HepG2 (cell line): Measurements from ENCODE around the gene SBK2. TPM values are rescaled to one million over a fixed set of nuclear protein-coding genes. Genes with fewer than 3 reads are reported as not detected.
A peak's percentile ranks its signal among the peaks of the same experiment; 100 is the strongest.

Experiments used
- ATAC-seq: fragments of 200-7000 bp; cut with Tn5 transposase; 3 replicates; pipeline ENCODE4 v1.9.1; 2020; ENCODE audit warnings: mild to moderate bottlenecking, moderate library complexity
- BruUV-seq: library from RNA; stranded (reverse); fragments of 400-500 nt; replicated peaks from 2 replicates; lab custom pipeline; 2021; lab: Mats Ljungman, UMichigan
- CTCF ChIA-PET: fragments of 300-600 bp; formaldehyde crosslinking; extraction: SDS; loops from one replicate; lab custom pipeline; 2021; ENCODE audit warnings: low total read pairs, inconsistent platforms, low intra/inter-chr PET ratio; lab: Yijun Ruan, JAX
- POLR2A ChIA-PET: fragments of 350-600 bp; sonication (Branson Sonifier 250); formaldehyde crosslinking; loops from one replicate; lab custom pipeline; 2020; ENCODE audit warnings: antibody characterized with exemption, inconsistent platforms; lab: Yijun Ruan, JAX
- DNase-seq: peaks from one replicate; pipeline ENCODE4 v3.0.0-alpha.2; 2015; ENCODE audit warnings: low spot score
- FAIRE-seq: peaks from 3 replicates; lab custom pipeline; 2011; peaks lifted over from hg19 to GRCh38; lab: Jason Lieb, UNC
- H2AFZ ChIP-seq: one replicate; pipeline ENCODE4 v1.6.1; 2011; ENCODE audit warnings: low read length, inconsistent platforms
- H3K27ac ChIP-seq: fragments of 300-600 bp; 3 replicates; pipeline ENCODE4 v1.8.0; 2011; ENCODE audit warnings: mixed run types, mild to moderate bottlenecking, mixed read lengths, low read length, inconsistent platforms; ENCODE audit not compliant: insufficient read depth; ENCODE audit errors: extremely low read length
- H3K27me3 ChIP-seq, 2 experiments: fragments of 200-600 bp in 1 of 2; 2 replicates in 1 of 2; 3 replicates in 1 of 2; pipeline versions ENCODE4 v1.6.0 to v1.8.0; 2011; ENCODE audit warnings: low read length in 2 of 2, mild to moderate bottlenecking in 2 of 2, moderate library complexity in 2 of 2, inconsistent platforms in 1 of 2; ENCODE audit not compliant: insufficient read depth in 2 of 2, control insufficient read depth in 1 of 2
- H3K36me3 ChIP-seq, 2 experiments: fragments of 200-600 bp in 1 of 2; replicated peaks in 1 of 2; 2 replicates in 1 of 2; 3 replicates in 1 of 2; pipeline versions ENCODE4 v1.5.1 to v1.8.0; 2011; ENCODE audit warnings: low read length in 2 of 2, inconsistent platforms in 1 of 2; ENCODE audit not compliant: insufficient read depth in 2 of 2, control insufficient read depth in 1 of 2
- H3K4me1 ChIP-seq: 2 replicates; pipeline ENCODE4 v1.5.1; 2012; ENCODE audit warnings: low read length, inconsistent platforms; ENCODE audit not compliant: insufficient read depth
- H3K4me2 ChIP-seq: 2 replicates; pipeline ENCODE4 v1.6.0; 2011; ENCODE audit warnings: low read depth, low read length, inconsistent platforms
- H3K4me3 ChIP-seq, 3 experiments: fragments of 200-600 bp in 1 of 3; sonication (generic), shearing (Covaris generic) in 1 of 3; replicated peaks in 1 of 3; 2 replicates each; pipeline ENCODE4 v1.5.1; 2011 to 2016; ENCODE audit warnings: low read length in 3 of 3, inconsistent platforms in 2 of 3, low read depth in 2 of 3, mild to moderate bottlenecking in 2 of 3, control low read depth in 1 of 3, mixed read lengths in 1 of 3; ENCODE audit not compliant: insufficient read depth in 1 of 3
- H3K79me2 ChIP-seq: one replicate; pipeline ENCODE4 v1.6.1; 2011; ENCODE audit warnings: low read length, inconsistent platforms; ENCODE audit not compliant: insufficient read depth
- H3K9ac ChIP-seq: 2 replicates; pipeline ENCODE4 v1.6.0; 2011; ENCODE audit warnings: mild to moderate bottlenecking, low read depth, low read length, inconsistent platforms; ENCODE audit not compliant: insufficient read depth
- H3K9me3 ChIP-seq: 2 replicates; pipeline ENCODE4 v1.5.1; 2012; ENCODE audit warnings: mild to moderate bottlenecking, low read length
- H4K20me1 ChIP-seq: 2 replicates; pipeline ENCODE4 v1.6.0; 2011; ENCODE audit warnings: inconsistent platforms, mild to moderate bottlenecking, low read length, moderate library complexity; ENCODE audit not compliant: insufficient read depth
- ATAD3A ChIP-seq: sonication (generic); formaldehyde crosslinking; IDR thresholded peaks from 2 replicates; pipeline ENCODE4 v1.4.0; 2020; ENCODE audit warnings: missing genetic modification reagents
- ATF1 ChIP-seq: IDR thresholded peaks from 2 replicates; pipeline ENCODE4 v1.6.1; 2016; ENCODE audit warnings: mild to moderate bottlenecking, control low read depth
- CENPT ChIP-seq: sonication (generic); formaldehyde crosslinking; IDR thresholded peaks from 2 replicates; pipeline ENCODE4 v1.8.0; 2022; ENCODE audit warnings: low read depth, mild to moderate bottlenecking, moderate library complexity, missing genetic modification reagents
- GTF2F1 ChIP-seq: fragments of 150-350 bp; IDR thresholded peaks from 2 replicates; pipeline ENCODE4 v1.6.1; 2014; ENCODE audit warnings: low read length
- HDAC1 ChIP-seq: sonication (generic); formaldehyde crosslinking; IDR thresholded peaks from 2 replicates; pipeline ENCODE4 v1.5.1; 2020; ENCODE audit warnings: mild to moderate bottlenecking, missing genetic modification reagents
- HHEX ChIP-seq: IDR thresholded peaks from 2 replicates; pipeline ENCODE4 v1.6.1; 2016; ENCODE audit warnings: control low read depth
- LCORL ChIP-seq, 2 experiments: fragments of 450-650 bp in 1 of 2; sonication (generic) in 1 of 2; formaldehyde crosslinking in 1 of 2; IDR thresholded peaks; 2 replicates each; pipeline versions ENCODE4 v1.5.0 to v1.6.1; 2017 to 2020; ENCODE audit warnings: antibody characterized with exemption in 1 of 2, missing genetic modification reagents in 1 of 2
- NR2F6 ChIP-seq, 2 experiments: IDR thresholded peaks; 2 replicates each; pipeline ENCODE4 v1.6.1; 2016; ENCODE audit warnings: antibody characterized with exemption in 1 of 2, mild to moderate bottlenecking in 1 of 2
- POLR2AphosphoS5 ChIP-seq: IDR thresholded peaks from 2 replicates; pipeline ENCODE4 v1.6.1; 2012; ENCODE audit warnings: low read depth, low read length
- ZNF501 ChIP-seq: sonication (generic); formaldehyde crosslinking; IDR thresholded peaks from 2 replicates; pipeline ENCODE4 v1.5.1; 2020; ENCODE audit warnings: mild to moderate bottlenecking, moderate library complexity, missing genetic modification reagents
- ZNF550 ChIP-seq: sonication (generic); formaldehyde crosslinking; IDR thresholded peaks from 2 replicates; pipeline ENCODE4 v1.4.0; 2020; ENCODE audit warnings: mild to moderate bottlenecking, missing genetic modification reagents, borderline replicate concordance
- WGBS: methylation state at CpG from one replicate; pipeline ENCODE4 v1.1.6; 2017; ENCODE audit warnings: low lambda C conversion rate; 5-methylcytosine and 5-hydroxymethylcytosine counted together
- in situ Hi-C: cut with HindIII; loops from 2 replicates; pipeline ENCODE4 v1.10.0; 2017; ENCODE audit warnings: low pct_unique_long_range_greater_than_20kb; ENCODE audit not compliant: extremely low pct_ligation_motif_present
- intact Hi-C: fragments of 100-400 bp; cut with micrococcal nuclease; formaldehyde crosslinking; loops from one replicate; pipeline ENCODE4 v1.10.0; 2022; ENCODE audit not compliant: unreplicated experiment
- polyA plus RNA-seq, 8 experiments: library from polyadenylated mRNA; depleted of rRNA in 3 of 8; stranded (reverse) in 7 of 8; unstranded in 1 of 8; fragments of >200 nt; fragmentation: Illumina TruSeq in 4 of 8; extraction: Trizol in 4 of 8; gene quantifications; 2 replicates each; pipeline versions ENCODE4 v1.2.1 to v1.2.3, GENCODE V29; 2011 to 2016; ENCODE audit warnings: low read depth in 4 of 8, missing spikeins in 1 of 8, mixed read lengths in 1 of 8; ENCODE audit not compliant: insufficient read depth in 1 of 8
- total RNA-seq, 5 experiments: library from RNA; depleted of rRNA; stranded (reverse); fragments of >200 nt; fragmentation: Illumina TruSeq; extraction: Trizol; gene quantifications; 2 replicates each; pipeline ENCODE4 v1.2.3, GENCODE V29; 2016; ENCODE audit warnings: low read depth in 1 of 5

Gene SBK2
- total and polyA plus RNA-seq, 2 of the 13 experiments (the other 11 are each of a cell fraction or from before 2014, with no cell fraction given): 0.24 TPM; not detected in 1

DNA sequence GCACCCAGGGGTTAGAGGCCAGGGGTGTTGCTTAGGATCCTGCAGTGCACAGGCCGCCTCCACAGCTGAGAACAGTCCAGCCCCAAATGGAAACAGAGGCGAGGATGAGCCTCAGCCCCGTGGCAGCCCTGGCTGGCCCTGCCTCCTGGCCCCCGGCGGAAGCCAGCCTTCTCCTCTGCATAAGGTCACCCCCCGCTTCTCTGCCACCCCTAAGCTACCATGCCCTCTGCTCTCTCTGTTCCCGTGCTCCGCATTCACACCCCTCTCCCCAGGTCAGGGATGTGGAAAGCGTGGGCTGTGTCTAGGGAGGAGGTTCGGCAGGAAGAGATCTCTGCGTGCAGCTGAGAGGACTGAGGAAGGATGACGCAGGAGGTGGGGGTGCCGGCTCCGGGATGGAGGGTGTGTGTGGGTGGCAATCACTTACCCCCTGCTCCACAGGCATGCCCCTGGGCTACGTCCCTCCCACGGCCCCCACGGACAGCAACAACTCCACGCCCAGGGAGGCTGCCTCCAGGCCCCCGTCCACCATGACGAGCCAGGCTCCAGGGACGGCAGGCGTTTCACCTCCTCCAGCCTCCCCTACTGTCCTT is 42.7 kb downstream of the SBK2 start:
- H3K4me2 ChIP-seq: peak overlapping the region; percentile 36; the same call in 1 of the 2 replicates
- no peaks in the 10 kb centered on the region for H3K9me3 ChIP-seq
- peaks cover 19 to 84% of the 10 kb centered on the region in 2 experiments for H3K27me3 ChIP-seq
- H3K4me3 ChIP-seq: no peak overlapping the region
- no peaks in the 10 kb centered on the region for H3K4me1 ChIP-seq
- ChIA-PET POLR2A (interaction anchor here (1.2 to 1.6 kb wide), 2 partner anchors 9 to 10 kb away, joined by 3 to 5 read pairs; partner anchors contain the start of gene NAT14), CTCF (no interaction called here)
- no peak overlapping the region for H3K9ac ChIP-seq
- DNase-seq (no peak), FAIRE-seq (no peak), ATAC-seq (no peak; the same call in 2 of the 3 replicates)
- H4K20me1 ChIP-seq: no peaks in the 10 kb centered on the region
- intact Hi-C loops (no loop called here), in situ Hi-C loops (no loop called here)
- H2AFZ ChIP-seq: no peak overlapping the region
- BruUV-seq: no TSS peak
- H3K27ac ChIP-seq: no peak overlapping the region
- TF ChIP-seq GTF2F1 (no peak), HHEX (CRISPR knock-in tag) (no peak), ATAD3A (CRISPR knock-in tag) (no peak), CENPT (CRISPR knock-in tag) (no peak), ZNF501 (no peak), ATF1 (CRISPR knock-in tag) (no peak), ZNF550 (CRISPR knock-in tag) (no peak), NR2F6 (IDR thresholded peaks at IDR 0.05) (no peak), NR2F6 (CRISPR knock-in tag; IDR thresholded peaks at IDR 0.05) (no peak), LCORL (IDR thresholded peaks at IDR 0.05) (no peak), LCORL (CRISPR knock-in tag; IDR thresholded peaks at IDR 0.05) (no peak), HDAC1 (CRISPR knock-in tag) (no peak), POLR2AphosphoS5 (no peak)
- no peaks in the 10 kb centered on the region for H3K79me2 ChIP-seq
- H3K36me3 ChIP-seq: no peaks in the 10 kb centered on the region
- 12% methylated on average over 11 of the region's 22 CpGs for WGBS
